ENCODE results near the gene SUN1.
A peak's percentile ranks its signal among the peaks of the same experiment; 100 is the strongest.
"Not testable (repeated sequence)": the region's sequence is repeated elsewhere in the genome, so short reads cannot be mapped to it uniquely, and the experiment has no call there.

The SUN1 gene

GRCh38 chr7:803796-804195 is 28.5 kb upstream of the SUN1 start:
- not testable (repeated sequence) for DNase-seq

- DNase-seq, result no peak
Measured at GRCh38 chr7:805261-805660, 27.0 kb upstream of the SUN1 start.

GRCh38 chr7:815284-816216 is 16.7 kb upstream of the SUN1 start:
- DNase-seq, result no peak

- peak; percentile 92 to 98 for DNase-seq
Measured at GRCh38 chr7:816300-816750, 16.0 kb upstream of the SUN1 start.

GRCh38 chr7:816751-817671 is 15.3 kb upstream of the SUN1 start:
- no peak for DNase-seq

- DNase-seq, result no peak
Measured at GRCh38 chr7:818031-818699, 14.1 kb upstream of the SUN1 start.

- DNase-seq, result no peak
Measured at GRCh38 chr7:820341-820740, 11.9 kb upstream of the SUN1 start.

- no peak for DNase-seq
Measured at GRCh38 chr7:821688-822087, 10.6 kb upstream of the SUN1 start.

- no peak for DNase-seq
Measured at GRCh38 chr7:822692-823276, 9.5 kb upstream of the SUN1 start.

- DNase-seq, result no peak
Measured at GRCh38 chr7:823649-824048, 8.6 kb upstream of the SUN1 start.

GRCh38 chr7:824081-824480 is 8.2 kb upstream of the SUN1 start:
- no peak for DNase-seq

GRCh38 chr7:824664-825063 is 7.6 kb upstream of the SUN1 start:
- DNase-seq, result no peak

GRCh38 chr7:825386-825785 is 6.9 kb upstream of the SUN1 start:
- DNase-seq, result no peak

- no peak for DNase-seq
Measured at GRCh38 chr7:826230-826917, 5.9 kb upstream of the SUN1 start.

GRCh38 chr7:828793-829561 is 3.3 kb upstream of the SUN1 start:
- no peak for DNase-seq

- DNase-seq, result peak in 1 of 2 experiments; percentile 35
Measured at GRCh38 chr7:830069-830468, 2.2 kb upstream of the SUN1 start.

GRCh38 chr7:831596-832166 is 595 bp upstream of the SUN1 start:
- no peak for DNase-seq

GRCh38 chr7:832968-833424 is 720 bp downstream of the SUN1 start:
- no peak for DNase-seq

- no peak for DNase-seq
Measured at GRCh38 chr7:833601-834258, 1.5 kb downstream of the SUN1 start.

- DNase-seq, result no peak
Measured at GRCh38 chr7:834277-834676, 2.0 kb downstream of the SUN1 start.
